ENCODE measurements around the gene VCP.

DNA sequence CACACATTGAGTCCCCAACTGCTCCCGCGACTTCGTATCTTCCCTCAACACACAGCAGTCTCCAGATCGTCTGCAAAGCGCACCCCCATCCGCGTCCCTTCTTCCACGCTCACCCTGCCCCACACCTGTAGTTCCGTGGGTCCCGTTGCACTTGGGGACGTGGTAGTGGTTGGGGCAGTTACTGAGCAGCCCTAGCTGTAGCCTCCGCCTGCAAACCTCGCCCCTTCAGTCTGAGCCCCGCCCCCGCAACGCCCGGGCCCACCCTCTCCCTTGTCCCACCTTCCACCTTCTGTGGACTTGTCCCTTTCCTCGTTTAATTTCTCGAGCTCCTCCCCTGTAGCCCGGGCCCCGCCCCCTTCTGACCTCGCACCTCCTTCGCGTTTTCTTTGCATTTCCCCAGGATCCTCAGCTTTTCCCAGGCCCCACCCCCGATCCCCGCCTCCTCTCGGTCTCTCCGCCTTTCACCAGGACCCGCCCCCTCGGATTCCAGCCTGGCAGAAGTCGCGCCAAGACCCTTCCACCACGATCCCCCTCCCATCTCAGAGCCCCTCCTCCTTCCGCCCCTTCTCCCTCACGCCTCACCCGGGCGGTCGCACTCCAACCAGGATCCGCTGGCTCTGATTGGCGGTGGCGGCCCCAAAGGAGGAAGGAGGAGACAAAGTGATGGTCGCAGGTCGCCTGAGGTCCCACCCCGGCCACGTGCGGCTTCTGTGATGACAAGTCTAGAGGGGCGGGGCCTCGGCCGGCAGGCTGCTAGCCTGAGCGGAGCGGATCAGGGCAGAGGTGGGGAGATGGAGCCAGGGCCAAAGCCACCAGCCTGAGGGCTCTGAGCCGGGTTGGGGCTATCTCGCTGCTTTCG, 43.5 kb upstream of the VCP start, which contains the start of gene ATOSB:
- TF ChIP-seq ESRRA (IDR thresholded peaks at IDR 0.05; ENCODE audit: borderline replicate concordance, low read depth) (no peak), KDM1A (IDR thresholded peaks at IDR 0.05) (no peak), HEY1 (CRISPR knock-in tag; IDR thresholded peaks at IDR 0.05; ENCODE audit: borderline replicate concordance) (no peak)

Data from K562 (cell line).